H1 (cell line): Measurements from ENCODE around the gene ELOA.

Source experiments
- EZH2 ChIP-seq: fragments of 200-600 bp; sonication (generic); IDR thresholded peaks from 2 replicates; pipeline ENCODE4 v1.7.1; 2012; ENCODE audit warnings: low read depth, mild to moderate bottlenecking, moderate library complexity, low read length, inconsistent platforms; ENCODE audit not compliant: severe bottlenecking
- HDAC6 ChIP-seq: IDR thresholded peaks from one replicate; pipeline ENCODE4 v1.7.1; 2012; ENCODE audit warnings: low read depth, mild to moderate bottlenecking, inconsistent platforms, low read length, moderate library complexity
- JUND ChIP-seq: IDR thresholded peaks from 2 replicates; pipeline ENCODE4 v1.6.1; 2011; ENCODE audit warnings: mild to moderate bottlenecking, improper control_type of control experiment, low read length
- POLR2A ChIP-seq, 2 experiments: IDR thresholded peaks; 1 replicate in 1 of 2; 2 replicates in 1 of 2; pipeline ENCODE4 v1.6.1; 2011; ENCODE audit warnings: low read depth in 2 of 2, low read length in 2 of 2, mild to moderate bottlenecking in 2 of 2; ENCODE audit errors: control extremely low read depth in 1 of 2
- POLR2AphosphoS5 ChIP-seq: IDR thresholded peaks from 2 replicates; pipeline ENCODE4 v1.6.1; 2011; ENCODE audit warnings: low read depth, low read length
- RAD21 ChIP-seq, 2 experiments: IDR thresholded peaks in 1 of 2; conservative IDR thresholded peaks in 1 of 2; 2 replicates each; pipeline ENCODE4 v1.6.1; 2011; ENCODE audit warnings: low read depth in 2 of 2, low read length in 2 of 2, improper control_type of control experiment in 1 of 2, inconsistent platforms in 1 of 2, mild to moderate bottlenecking in 1 of 2, moderate library complexity in 1 of 2
- SIN3A ChIP-seq, 2 experiments: IDR thresholded peaks in 1 of 2; conservative IDR thresholded peaks in 1 of 2; 2 replicates each; pipeline ENCODE4 v1.6.1; 2011 to 2012; ENCODE audit warnings: low read length in 2 of 2, improper control_type of control experiment in 1 of 2, low read depth in 1 of 2, mild to moderate bottlenecking in 1 of 2
- SIRT6 ChIP-seq: IDR thresholded peaks from one replicate; pipeline ENCODE4 v1.7.1; 2012; ENCODE audit warnings: low read length, inconsistent platforms
- SP2 ChIP-seq: IDR thresholded peaks from 2 replicates; pipeline ENCODE4 v1.6.1; 2012; ENCODE audit warnings: mild to moderate bottlenecking, low read length, inconsistent platforms
- TAF1 ChIP-seq: IDR thresholded peaks from 2 replicates; pipeline ENCODE4 v1.6.1; 2011; ENCODE audit warnings: mild to moderate bottlenecking, low read depth, low read length
- TEAD4 ChIP-seq: IDR thresholded peaks from 2 replicates; pipeline ENCODE4 v1.6.1; 2012; ENCODE audit warnings: low read depth, low read length, inconsistent platforms, mixed read lengths
- ZNF274 ChIP-seq: IDR thresholded peaks from 2 replicates; pipeline ENCODE4 v1.7.0; 2012; ENCODE audit warnings: low read length, borderline replicate concordance; ENCODE audit errors: extremely low read depth
- TF ChIP-seq, protein P1 (sequence below): IDR thresholded peaks from 2 replicates; pipeline ENCODE4 v1.6.1; 2011; ENCODE audit warnings: low read length, improper control_type of control experiment
- TF ChIP-seq, protein P2 (sequence below): IDR thresholded peaks from 2 replicates; pipeline ENCODE4 v1.6.1; 2012; ENCODE audit warnings: low read length, inconsistent platforms

DNA sequence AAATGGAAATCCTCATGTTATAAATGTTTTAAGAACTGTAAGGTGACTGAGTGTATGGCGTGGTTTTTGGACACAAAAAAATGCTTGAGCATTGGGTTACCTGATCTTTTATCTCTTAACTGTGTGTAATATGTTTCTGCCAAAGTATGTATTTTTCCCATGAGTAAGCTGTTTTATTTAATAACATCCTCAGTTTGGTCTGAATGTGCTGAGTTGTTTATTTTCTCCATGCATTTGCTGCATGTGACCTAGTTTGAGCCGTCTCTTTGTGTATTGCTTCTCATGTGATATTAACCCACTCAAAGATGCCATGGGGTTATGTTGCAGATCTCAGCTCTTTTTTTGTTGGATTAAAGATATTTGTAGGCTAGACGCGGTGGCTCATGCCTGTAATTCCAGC, 41.6 kb downstream of the ELOA start:
- TF ChIP-seq JUND (no peak), EZH2 (no peak), POLR2AphosphoS5 (no peak), POLR2A (IDR thresholded peaks at IDR 0.05; ENCODE audit: control extremely low read depth in 1 of 2, low read depth in 2 of 2, low read length in 2 of 2) (no peak), HDAC6 (no peak), TEAD4 (no peak), SP2 (no peak), SIRT6 (no peak), RAD21 (IDR thresholded peaks at IDR 0.05 in 1 of 2, conservative IDR thresholded peaks at IDR 0.05 in 1 of 2; ENCODE audit: low read depth in 2 of 2, low read length in 2 of 2) (no peak), ZNF274 (no peak), SIN3A (conservative IDR thresholded peaks at IDR 0.05 in 1 of 2, IDR thresholded peaks at IDR 0.05 in 1 of 2; ENCODE audit: low read depth in 1 of 2, low read length in 2 of 2) (no peak), TAF1 (no peak)
- TF ChIP-seq, protein P1, sequence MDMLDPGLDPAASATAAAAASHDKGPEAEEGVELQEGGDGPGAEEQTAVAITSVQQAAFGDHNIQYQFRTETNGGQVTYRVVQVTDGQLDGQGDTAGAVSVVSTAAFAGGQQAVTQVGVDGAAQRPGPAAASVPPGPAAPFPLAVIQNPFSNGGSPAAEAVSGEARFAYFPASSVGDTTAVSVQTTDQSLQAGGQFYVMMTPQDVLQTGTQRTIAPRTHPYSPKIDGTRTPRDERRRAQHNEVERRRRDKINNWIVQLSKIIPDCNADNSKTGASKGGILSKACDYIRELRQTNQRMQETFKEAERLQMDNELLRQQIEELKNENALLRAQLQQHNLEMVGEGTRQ: no peak
- TF ChIP-seq, protein P2, sequence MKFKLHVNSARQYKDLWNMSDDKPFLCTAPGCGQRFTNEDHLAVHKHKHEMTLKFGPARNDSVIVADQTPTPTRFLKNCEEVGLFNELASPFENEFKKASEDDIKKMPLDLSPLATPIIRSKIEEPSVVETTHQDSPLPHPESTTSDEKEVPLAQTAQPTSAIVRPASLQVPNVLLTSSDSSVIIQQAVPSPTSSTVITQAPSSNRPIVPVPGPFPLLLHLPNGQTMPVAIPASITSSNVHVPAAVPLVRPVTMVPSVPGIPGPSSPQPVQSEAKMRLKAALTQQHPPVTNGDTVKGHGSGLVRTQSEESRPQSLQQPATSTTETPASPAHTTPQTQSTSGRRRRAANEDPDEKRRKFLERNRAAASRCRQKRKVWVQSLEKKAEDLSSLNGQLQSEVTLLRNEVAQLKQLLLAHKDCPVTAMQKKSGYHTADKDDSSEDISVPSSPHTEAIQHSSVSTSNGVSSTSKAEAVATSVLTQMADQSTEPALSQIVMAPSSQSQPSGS: no peak
